Spleen (tissue), 11 donors: ENCODE data around the gene TNFRSF1B. TPM values are rescaled to one million over a fixed set of nuclear protein-coding genes. Genes with fewer than 3 reads are reported as not detected.

Experiments used
- DNase-seq: peaks from one replicate; pipeline ENCODE4 v3.0.0-alpha.2; 2020
- H3K27ac ChIP-seq, 8 donors: fragments of 200-600 bp; sonication (generic) in 7 of 8; 1 replicate in 4 of 8; 2 replicates in 4 of 8; pipeline versions ENCODE4 v1.5.0 to v1.8.0; 2016 to 2021; ENCODE audit warnings: inconsistent platforms in 4 of 8, mild to moderate bottlenecking in 4 of 8, moderate library complexity in 1 of 8
- H3K27me3 ChIP-seq, 7 donors: fragments of 200-600 bp; sonication (generic) in 6 of 7; replicated peaks in 1 of 7; 1 replicate in 4 of 7; 2 replicates in 3 of 7; pipeline versions ENCODE4 v1.5.0 to v1.8.0; 2016 to 2021; ENCODE audit warnings: inconsistent platforms in 3 of 7, mild to moderate bottlenecking in 1 of 7
- H3K36me3 ChIP-seq, 6 donors: fragments of 200-600 bp; sonication (generic) in 5 of 6; 1 replicate in 4 of 6; 2 replicates in 2 of 6; pipeline versions ENCODE4 v1.5.0 to v1.8.0; 2016 to 2021; ENCODE audit warnings: inconsistent platforms in 2 of 6
- H3K4me1 ChIP-seq, 6 donors: fragments of 200-600 bp; sonication (generic) in 5 of 6; 1 replicate in 3 of 6; 2 replicates in 3 of 6; pipeline versions ENCODE4 v1.5.0 to v1.8.0; 2016 to 2021; ENCODE audit warnings: inconsistent platforms in 3 of 6
- H3K4me3 ChIP-seq, 8 donors: fragments of 200-600 bp; sonication (generic) in 7 of 8; 1 replicate in 4 of 8; 2 replicates in 4 of 8; pipeline versions ENCODE4 v1.5.0 to v1.8.0; 2016 to 2021; ENCODE audit warnings: inconsistent platforms in 4 of 8, mild to moderate bottlenecking in 4 of 8, moderate library complexity in 2 of 8
- H3K9me3 ChIP-seq, 8 donors: fragments of 200-600 bp; sonication (generic) in 7 of 8; 1 replicate in 4 of 8; 2 replicates in 4 of 8; pipeline versions ENCODE4 v1.5.0 to v1.8.0; 2016 to 2021; ENCODE audit warnings: inconsistent platforms in 4 of 8
- POLR2A ChIP-seq, 3 donors: fragments of 450-650 bp; IDR thresholded peaks; one replicate each; pipeline ENCODE4 v1.5.1; 2017; ENCODE audit warnings: antibody characterized with exemption in 3 of 3, mild to moderate bottlenecking in 1 of 3
- POLR2AphosphoS5 ChIP-seq, 3 donors: sonication (generic); formaldehyde crosslinking; IDR thresholded peaks; one replicate each; pipeline ENCODE4 v1.5.1; 2017; ENCODE audit warnings: antibody characterized with exemption in 3 of 3
- WGBS, 5 donors: extraction: QIAGEN DNeasy Blood & Tissue Kit in 3 of 5; methylation state at CpG; one replicate each; pipeline versions ENCODE4 v1.1.5 to v1.1.7; 2013 to 2018; 5-methylcytosine and 5-hydroxymethylcytosine counted together
- intact Hi-C: fragments of 100-400 bp; cut with DNase I; formaldehyde crosslinking; loops from one replicate; pipeline ENCODE4 v1.15.0; 2023; ENCODE audit warnings: low total_unique reads
- polyA plus RNA-seq, 3 donors: library from polyadenylated mRNA; stranded (reverse); fragments of 200-250 nt; gene quantifications; one replicate each; pipeline ENCODE4 v1.2.1, GENCODE V29; 2013
- total RNA-seq, 7 donors: library from RNA; depleted of rRNA in 3 of 7; stranded (reverse); fragments of >200 nt in 3 of 7; fragmentation: NEBNext Ultra II Directional in 4 of 7; extraction: Animal tissue kit (Norgen Biotek cat#: 25700) in 4 of 7; gene quantifications; one replicate each; pipeline versions ENCODE4 v1.1.0 to v1.2.1, GENCODE V29; 2016 to 2021
- TF ChIP-seq, protein P1 (sequence below), 11 experiments: fragments of 200-600 bp in 7 of 11; fragments of 450-650 bp in 4 of 11; sonication (generic) in 4 of 11; IDR thresholded peaks in 8 of 11; conservative IDR thresholded peaks in 3 of 11; 1 replicate in 7 of 11; 2 replicates in 4 of 11; pipeline versions ENCODE4 v1.4.0 to v1.8.0; 2016 to 2021; ENCODE audit warnings: antibody characterized with exemption in 11 of 11, inconsistent platforms in 4 of 11, mild to moderate bottlenecking in 1 of 11
- donor health status: healthy with polysubstance abuse.
- donor health status: DM: no; HTN: no; CAD: no; lungs with moderate emphysema.
- donor health status: DM: no; HTN: no; CAD: no.
- donor health status: Bipolar disorder and iron deficiency.
- donor health status: healthy.
- donor health status: DM: no; HTN: no; CAD: no.
- donor health status: DM: yes; HTN: yes; CAD: no.

Gene TNFRSF1B
- total and polyA plus RNA-seq, 10 donors: 28.5 to 233 (median 167) TPM

DNA sequence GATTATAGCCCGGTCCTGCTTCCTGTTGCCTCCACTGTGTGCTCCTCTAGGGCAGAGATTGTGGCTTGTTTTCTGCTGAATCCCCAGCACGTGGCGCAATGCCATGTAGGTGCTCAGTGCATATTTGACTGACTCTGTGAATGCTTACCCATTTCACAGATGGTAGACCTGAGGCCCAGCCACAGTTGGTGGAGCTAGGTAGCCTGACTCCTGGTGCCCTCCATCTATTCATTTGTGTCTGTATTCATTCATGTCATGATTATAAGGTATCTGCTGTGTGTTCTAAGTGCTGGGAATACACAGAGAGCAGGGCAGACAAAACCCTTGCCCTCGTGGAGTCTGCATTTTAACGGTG lies 22.5 kb downstream of the TNFRSF1B start:
- H3K27ac ChIP-seq: peak overlapping the region in 5 of 8 donors; percentile 32 to 99 (median 98)
- H3K4me3 ChIP-seq: no peak overlapping the region
- H3K36me3 ChIP-seq: peaks cover 4 to 95% (median 51%) of the 10 kb centered on the region in 6 donors
- peaks cover 28 to 98% (median 70%) of the 10 kb centered on the region in 6 donors for H3K4me1 ChIP-seq
- no peak for DNase-seq
- H3K27me3 ChIP-seq: no peaks in the 10 kb centered on the region
- no peaks in the 10 kb centered on the region for H3K9me3 ChIP-seq
- WGBS, 5 donors: 78 to 85% (median 80%) methylated on average over 5 of the region's 5 CpGs
- intact Hi-C loops: no loop called here
- TF ChIP-seq, protein P1, sequence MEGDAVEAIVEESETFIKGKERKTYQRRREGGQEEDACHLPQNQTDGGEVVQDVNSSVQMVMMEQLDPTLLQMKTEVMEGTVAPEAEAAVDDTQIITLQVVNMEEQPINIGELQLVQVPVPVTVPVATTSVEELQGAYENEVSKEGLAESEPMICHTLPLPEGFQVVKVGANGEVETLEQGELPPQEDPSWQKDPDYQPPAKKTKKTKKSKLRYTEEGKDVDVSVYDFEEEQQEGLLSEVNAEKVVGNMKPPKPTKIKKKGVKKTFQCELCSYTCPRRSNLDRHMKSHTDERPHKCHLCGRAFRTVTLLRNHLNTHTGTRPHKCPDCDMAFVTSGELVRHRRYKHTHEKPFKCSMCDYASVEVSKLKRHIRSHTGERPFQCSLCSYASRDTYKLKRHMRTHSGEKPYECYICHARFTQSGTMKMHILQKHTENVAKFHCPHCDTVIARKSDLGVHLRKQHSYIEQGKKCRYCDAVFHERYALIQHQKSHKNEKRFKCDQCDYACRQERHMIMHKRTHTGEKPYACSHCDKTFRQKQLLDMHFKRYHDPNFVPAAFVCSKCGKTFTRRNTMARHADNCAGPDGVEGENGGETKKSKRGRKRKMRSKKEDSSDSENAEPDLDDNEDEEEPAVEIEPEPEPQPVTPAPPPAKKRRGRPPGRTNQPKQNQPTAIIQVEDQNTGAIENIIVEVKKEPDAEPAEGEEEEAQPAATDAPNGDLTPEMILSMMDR (IDR thresholded peaks at IDR 0.05 in 8 of 11, conservative IDR thresholded peaks at IDR 0.05 in 3 of 11): no peak
- no peak for TF ChIP-seq POLR2AphosphoS5 (IDR thresholded peaks at IDR 0.05)
- no peak for TF ChIP-seq POLR2A (IDR thresholded peaks at IDR 0.05)

DNA sequence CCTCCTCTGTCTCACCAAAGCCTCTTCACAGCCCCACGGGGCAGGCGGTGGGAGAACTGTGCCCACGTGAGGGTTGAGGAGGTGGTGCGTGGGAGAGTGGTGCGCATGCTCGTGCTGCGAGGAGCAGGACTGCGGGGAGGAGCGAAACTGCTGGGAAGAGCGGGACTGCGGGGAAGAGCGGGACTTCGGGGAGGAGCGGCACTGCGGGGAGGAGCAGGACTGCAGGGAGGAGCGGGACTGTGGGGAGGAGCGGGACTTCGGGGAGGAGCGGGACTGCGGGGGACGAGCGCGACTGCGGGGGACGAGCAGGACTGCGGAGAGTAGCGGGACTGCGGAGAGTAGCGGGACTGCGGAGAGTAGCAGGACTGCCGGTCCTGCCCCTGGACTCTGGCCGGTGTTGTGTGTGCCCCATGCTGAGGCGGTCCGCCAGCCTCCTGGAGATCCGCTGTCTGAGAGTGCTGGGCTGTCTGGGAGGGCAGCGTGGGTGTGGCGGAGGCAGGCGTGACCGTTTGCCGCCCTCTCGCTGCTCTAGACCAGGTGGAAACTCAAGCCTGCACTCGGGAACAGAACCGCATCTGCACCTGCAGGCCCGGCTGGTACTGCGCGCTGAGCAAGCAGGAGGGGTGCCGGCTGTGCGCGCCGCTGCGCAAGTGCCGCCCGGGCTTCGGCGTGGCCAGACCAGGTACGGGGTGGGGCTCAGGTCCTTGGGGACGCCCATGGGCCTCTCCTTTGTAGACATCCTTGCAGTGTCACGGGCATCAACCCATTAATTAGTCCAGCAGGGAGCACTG lies 24.6 kb downstream of the TNFRSF1B start:
- Histone ChIP-seq H3K4me3 (no peak overlapping the region), H3K27ac (peak overlapping the region in 4 of 8 donors; percentile 33 to 99 (median 98)), H3K27me3 (no peaks in the 10 kb centered on the region), H3K9me3 (no peaks in the 10 kb centered on the region), H3K36me3 (peaks cover 4 to 99% (median 68%) of the 10 kb centered on the region in 6 donors), H3K4me1 (peaks cover 7 to 98% (median 59%) of the 10 kb centered on the region in 6 donors)
- peak; percentile 74 for DNase-seq
- WGBS, 5 donors: 90 to 94% (median 92%) methylated on average over 38 to 58 of the region's 58 CpGs
- TF ChIP-seq POLR2AphosphoS5 (IDR thresholded peaks at IDR 0.05): peak in 2 of 3 donors; percentile 19 to 68
- TF ChIP-seq, protein P1 (IDR thresholded peaks at IDR 0.05 in 8 of 11, conservative IDR thresholded peaks at IDR 0.05 in 3 of 11): no peak
- intact Hi-C loops: no loop called here

DNA sequence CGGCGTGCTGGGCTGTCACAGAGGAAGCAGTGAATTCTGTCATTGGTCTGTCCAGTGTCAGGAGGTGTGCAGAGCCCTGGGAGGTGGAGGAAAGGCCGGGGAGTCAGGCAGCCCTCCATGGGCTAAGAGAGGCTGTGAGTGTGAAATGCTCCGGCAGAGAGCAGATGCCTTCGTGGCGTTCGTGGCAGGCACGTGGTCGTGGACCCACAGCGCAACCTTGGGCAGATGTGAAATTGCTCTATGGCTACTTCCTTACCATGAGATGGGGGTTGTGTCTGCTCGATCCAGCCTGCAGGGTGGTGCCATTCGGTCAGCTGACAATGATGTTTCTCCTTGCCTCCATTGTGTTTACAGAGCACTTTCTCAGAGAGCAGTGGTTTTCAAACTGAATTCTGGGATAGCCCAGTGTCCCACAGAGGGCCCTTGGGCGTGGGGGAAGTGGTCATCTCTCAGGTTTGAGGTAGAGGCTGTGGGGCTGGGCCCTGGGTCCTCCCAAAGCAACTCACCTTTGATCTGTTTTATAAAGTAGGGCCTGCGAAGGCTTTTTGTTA lies 27.9 kb downstream of the TNFRSF1B start:
- 63 to 83% (median 73%) methylated on average over 14 of the region's 14 CpGs for WGBS, 5 donors
- H3K9me3 ChIP-seq: no peaks in the 10 kb centered on the region
- TF ChIP-seq POLR2AphosphoS5 (IDR thresholded peaks at IDR 0.05) (peak; percentile 39 to 54 (median 47)), POLR2A (IDR thresholded peaks at IDR 0.05) (no peak)
- intact Hi-C loops: no loop called here
- H3K27ac ChIP-seq: peak overlapping the region in 7 of 8 donors; percentile 5 to 86 (median 61)
- H3K4me1 ChIP-seq: peaks cover 0 to 97% (median 51%) of the 10 kb centered on the region in 6 donors
- peaks cover 4 to 100% (median 74%) of the 10 kb centered on the region in 6 donors for H3K36me3 ChIP-seq
- H3K27me3 ChIP-seq: no peaks in the 10 kb centered on the region
- DNase-seq: peak; percentile 76
- H3K4me3 ChIP-seq: no peak overlapping the region

DNA sequence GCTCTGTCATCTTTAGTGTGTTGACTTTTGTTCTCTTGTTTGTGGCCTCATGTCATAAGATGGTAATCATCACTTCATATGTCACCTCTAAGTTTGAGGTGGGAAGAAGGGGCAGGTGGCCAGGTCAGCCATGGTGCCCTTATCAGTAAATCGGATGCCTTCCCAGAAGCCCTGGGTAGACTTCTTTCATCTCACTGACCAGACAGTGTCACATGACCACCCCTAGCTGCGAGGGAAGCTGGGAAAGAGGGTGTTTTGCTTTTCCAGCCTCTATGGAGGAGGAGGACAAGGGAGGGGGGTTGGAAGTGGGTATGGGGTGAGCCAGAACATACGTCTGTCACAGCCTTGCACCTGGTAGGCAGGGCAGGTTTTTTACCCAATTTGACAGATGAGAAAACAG lies 28.6 kb downstream of the TNFRSF1B start:
- TF ChIP-seq, protein P1 (IDR thresholded peaks at IDR 0.05 in 8 of 11, conservative IDR thresholded peaks at IDR 0.05 in 3 of 11): no peak
- TF ChIP-seq POLR2AphosphoS5 (IDR thresholded peaks at IDR 0.05) (no peak), POLR2A (IDR thresholded peaks at IDR 0.05) (no peak)
- intact Hi-C loops: no loop called here

More for the DNA sequence above, 28.6 kb downstream of the TNFRSF1B start:
- peaks cover 0 to 100% (median 52%) of the 10 kb centered on the region in 6 donors for H3K4me1 ChIP-seq
- no peaks in the 10 kb centered on the region for H3K9me3 ChIP-seq
- peak overlapping the region in 6 of 8 donors; percentile 54 to 86 (median 74) for H3K27ac ChIP-seq
- DNase-seq: no peak
- peaks cover 4 to 100% (median 75%) of the 10 kb centered on the region in 6 donors for H3K36me3 ChIP-seq
- WGBS, 5 donors: 72 to 84% (median 81%) methylated on average over 3 of the region's 3 CpGs
- H3K4me3 ChIP-seq: no peak overlapping the region
- H3K27me3 ChIP-seq: no peaks in the 10 kb centered on the region
